GM23248 (cell line): ENCODE results near the gene NACC2. TPM values are rescaled to one million over a fixed set of nuclear protein-coding genes. Genes with fewer than 3 reads are reported as not detected.

Source experiments
- DNase-seq: peaks from one replicate; pipeline ENCODE4 v3.0.0-alpha.2; 2015
- H2AFZ ChIP-seq: fragments of 200-600 bp; sonication (generic); 2 replicates; pipeline ENCODE4 v1.6.1; 2016; ENCODE audit warnings: antibody characterized with exemption
- H3F3A ChIP-seq: fragments of 200-600 bp; sonication (generic); 2 replicates; pipeline ENCODE4 v1.6.1; 2016; ENCODE audit warnings: mild to moderate bottlenecking, antibody characterized with exemption, mixed run types; ENCODE audit not compliant: insufficient read depth
- H3K27ac ChIP-seq: fragments of 200-600 bp; sonication (generic); 2 replicates; pipeline ENCODE4 v1.5.1; 2016; ENCODE audit warnings: mild to moderate bottlenecking
- H3K27me3 ChIP-seq: fragments of 200-600 bp; sonication (generic); replicated peaks from 2 replicates; pipeline ENCODE4 v1.6.1; 2016; ENCODE audit warnings: mild to moderate bottlenecking; ENCODE audit not compliant: insufficient read depth
- H3K36me3 ChIP-seq: fragments of 200-600 bp; sonication (generic); 2 replicates; pipeline ENCODE4 v1.6.1; 2016; ENCODE audit warnings: low read depth, mild to moderate bottlenecking
- H3K4me1 ChIP-seq: fragments of 200-600 bp; sonication (generic); 2 replicates; pipeline ENCODE4 v1.6.1; 2016; ENCODE audit warnings: mild to moderate bottlenecking; ENCODE audit not compliant: insufficient read depth
- H3K4me2 ChIP-seq: fragments of 200-600 bp; sonication (generic); one replicate; pipeline ENCODE4 v1.6.1; 2016; ENCODE audit warnings: mild to moderate bottlenecking; ENCODE audit not compliant: unreplicated experiment
- H3K4me3 ChIP-seq: fragments of 200-600 bp; sonication (generic); 2 replicates; pipeline ENCODE4 v1.5.1; 2016; ENCODE audit warnings: mild to moderate bottlenecking
- H3K79me2 ChIP-seq: fragments of 200-600 bp; sonication (generic); 2 replicates; pipeline ENCODE4 v1.6.1; 2016; ENCODE audit warnings: mild to moderate bottlenecking; ENCODE audit not compliant: insufficient read depth
- H3K9ac ChIP-seq: fragments of 200-600 bp; sonication (generic); 2 replicates; pipeline ENCODE4 v1.6.1; 2016; ENCODE audit warnings: mild to moderate bottlenecking
- H3K9me2 ChIP-seq: fragments of 200-600 bp; sonication (generic); 2 replicates; pipeline ENCODE4 v1.6.1; 2016; ENCODE audit warnings: mixed run types, mild to moderate bottlenecking, moderate library complexity; ENCODE audit not compliant: insufficient read depth
- H3K9me3 ChIP-seq: fragments of 200-600 bp; sonication (generic); one replicate; pipeline ENCODE4 v1.6.1; 2017; ENCODE audit warnings: low read depth
- H4K20me1 ChIP-seq: fragments of 200-600 bp; sonication (generic); 2 replicates; pipeline ENCODE4 v1.6.0; 2016; ENCODE audit not compliant: insufficient read depth
- EZH2 ChIP-seq: fragments of 200-600 bp; sonication (generic); IDR thresholded peaks from 2 replicates; pipeline ENCODE4 v1.6.1; 2018; ENCODE audit warnings: antibody characterized with exemption, mild to moderate bottlenecking; ENCODE audit not compliant: insufficient read depth, poor library complexity, severe bottlenecking
- EZH2phosphoT487 ChIP-seq: fragments of 200-600 bp; sonication (generic); IDR thresholded peaks from 2 replicates; pipeline ENCODE4 v1.6.1; 2018; ENCODE audit warnings: antibody characterized with exemption, moderate library complexity, mild to moderate bottlenecking, low read depth; ENCODE audit not compliant: insufficient read depth
- WGBS, 2 experiments: methylation state at CpG; one replicate each; pipeline ENCODE4 v1.1.6; 2015 to 2017; ENCODE audit warnings: low lambda C conversion rate in 2 of 2, low coverage in 1 of 2; ENCODE audit errors: missing lambda C conversion rate in 2 of 2; 5-methylcytosine and 5-hydroxymethylcytosine counted together
- in situ Hi-C: fragments of 300-500 bp; cut with MboI; formaldehyde crosslinking; loops from 2 replicates; pipeline ENCODE4 v1.15.0; 2020
- polyA plus RNA-seq: library from polyadenylated mRNA; unstranded; fragments of >200 nt; fragmentation: Nextera tagmentation; extraction: Ambion mirVana; gene quantifications from 2 replicates; pipeline ENCODE4 v1.2.1, GENCODE V29; 2016
- total RNA-seq: library from RNA; depleted of rRNA; stranded (reverse); fragments of >200 nt; shearing (Covaris generic); gene quantifications from 2 replicates; pipeline ENCODE4 v1.2.3, GENCODE V29; 2014

NACC2 gene
- total and polyA plus RNA-seq, 2 experiments from 2014 or later, result 5.3 to 30.7 TPM

GRCh38 chr9:136001231-136001630, 93.9 kb downstream of the NACC2 start:
- Histone ChIP-seq H2AFZ (no peak overlapping the region), H3K4me1 (no peaks in the 10 kb centered on the region), H3K4me2 (no peak overlapping the region), H3K4me3 (no peak overlapping the region), H3K36me3 (no peaks in the 10 kb centered on the region), H3K9me2 (no peaks in the 10 kb centered on the region), H3K27ac (no peak overlapping the region), H3K27me3 (no peaks in the 10 kb centered on the region), H4K20me1 (no peaks in the 10 kb centered on the region), H3F3A (no peaks in the 10 kb centered on the region), H3K9ac (no peak overlapping the region), H3K9me3 (no peaks in the 10 kb centered on the region), H3K79me2 (no peaks in the 10 kb centered on the region)
- in situ Hi-C loops, result no loop called here
- DNase-seq, result no peak
- TF ChIP-seq EZH2, result no peak
- TF ChIP-seq EZH2phosphoT487, result no peak
- 33 to 48% methylated on average over 14 to 18 of the region's 18 CpGs for WGBS, 2 experiments

GRCh38 chr9:135998410-135999071, 96.5 kb downstream of the NACC2 start:
- in situ Hi-C loops, result no loop called here

GRCh38 chr9:135998016-135998380, 97.1 kb downstream of the NACC2 start:
- Histone ChIP-seq H3K36me3 (no peaks in the 10 kb centered on the region), H3F3A (no peaks in the 10 kb centered on the region), H3K79me2 (no peaks in the 10 kb centered on the region), H3K27ac (no peak overlapping the region), H3K9me3 (no peaks in the 10 kb centered on the region), H3K27me3 (no peaks in the 10 kb centered on the region), H3K4me1 (peaks cover under 1% of the 10 kb centered on the region; the same call in 1 of the 2 replicates), H2AFZ (no peak overlapping the region), H4K20me1 (no peaks in the 10 kb centered on the region), H3K4me3 (no peak overlapping the region), H3K4me2 (no peak overlapping the region), H3K9ac (no peak overlapping the region), H3K9me2 (no peaks in the 10 kb centered on the region)
- 65 to 78% methylated on average over 6 to 9 of the region's 10 CpGs for WGBS, 2 experiments
- in situ Hi-C loops, result no loop called here
- TF ChIP-seq EZH2phosphoT487 (no peak), EZH2 (no peak)
- DNase-seq, result no peak

More at GRCh38 chr9:135998410-135999071, 96.5 kb downstream of the NACC2 start:
- DNase-seq, result no peak
- Histone ChIP-seq H3K27me3 (no peaks in the 10 kb centered on the region), H4K20me1 (no peaks in the 10 kb centered on the region), H3K4me2 (no peak overlapping the region), H3K9me3 (no peaks in the 10 kb centered on the region), H3K9me2 (no peaks in the 10 kb centered on the region), H3K4me1 (no peaks in the 10 kb centered on the region), H3K27ac (no peak overlapping the region), H3K79me2 (no peaks in the 10 kb centered on the region), H3K4me3 (no peak overlapping the region), H3F3A (no peaks in the 10 kb centered on the region), H3K36me3 (no peaks in the 10 kb centered on the region), H3K9ac (no peak overlapping the region), H2AFZ (no peak overlapping the region)
- TF ChIP-seq EZH2phosphoT487 (no peak), EZH2 (no peak)
- WGBS, 2 experiments, result 77 to 79% methylated on average over 16 of the region's 16 CpGs

GRCh38 chr9:135997090-135998015, 97.7 kb downstream of the NACC2 start:
- no peaks in the 10 kb centered on the region for H3K27me3 ChIP-seq
- no peaks in the 10 kb centered on the region for H4K20me1 ChIP-seq
- no peaks in the 10 kb centered on the region for H3K9me3 ChIP-seq
- TF ChIP-seq EZH2 (no peak), EZH2phosphoT487 (no peak)
- 73 to 83% methylated on average over 30 to 34 of the region's 34 CpGs for WGBS, 2 experiments
- in situ Hi-C loops, result no loop called here
- DNase-seq, result no peak
- no peaks in the 10 kb centered on the region for H3K79me2 ChIP-seq
- H3K4me3 ChIP-seq, result no peak overlapping the region
- no peaks in the 10 kb centered on the region for H3F3A ChIP-seq
- H3K4me1 ChIP-seq, result peaks cover 7% of the 10 kb centered on the region
- H2AFZ ChIP-seq, result no peak overlapping the region
- H3K4me2 ChIP-seq, result no peak overlapping the region
- H3K9ac ChIP-seq, result no peak overlapping the region
- no peak overlapping the region for H3K27ac ChIP-seq
- H3K36me3 ChIP-seq, result no peaks in the 10 kb centered on the region
- H3K9me2 ChIP-seq, result no peaks in the 10 kb centered on the region
